K562 (cell line): ENCODE data around the gene UBXN6. TPM values are rescaled to one million over a fixed set of nuclear protein-coding genes. Genes with fewer than 3 reads are reported as not detected.

Experiments
- ATAC-seq: fragments of 200-7000 bp; cut with Tn5 transposase; 3 replicates; pipeline ENCODE4 v1.9.1; 2020; ENCODE audit warnings: moderate library complexity
- BruUV-seq: library from RNA; stranded (reverse); fragments of 400-500 nt; replicated peaks from 2 replicates; lab custom pipeline; 2021; lab: Mats Ljungman, UMichigan
- CTCF ChIA-PET: fragments of 300-600 bp; formaldehyde crosslinking; extraction: SDS; loops from one replicate; lab custom pipeline; 2021; ENCODE audit warnings: low intra/inter-chr PET ratio; lab: Yijun Ruan, JAX
- POLR2A ChIA-PET: fragments of 300-600, 350-650 bp; sonication (Branson Sonifier 250); formaldehyde crosslinking; extraction: SDS; loops from one replicate; lab custom pipeline; 2021; ENCODE audit warnings: antibody characterized with exemption, inconsistent platforms; lab: Yijun Ruan, JAX
- DNase-seq, 4 experiments: peaks; one replicate each; pipeline versions ENCODE4 v3.0.0 to v3.0.0-alpha.2; 2011 to 2018; ENCODE audit warnings: low spot score in 3 of 4, mixed read lengths in 3 of 4; ENCODE audit errors: extremely low read depth in 1 of 4
- FAIRE-seq: peaks from 2 replicates; lab custom pipeline; 2011; peaks lifted over from hg19 to GRCh38; lab: Jason Lieb, UNC
- H2AFZ ChIP-seq: 2 replicates; pipeline ENCODE4 v1.6.0; 2011; ENCODE audit warnings: low read depth, low read length, control low read depth, inconsistent platforms
- H3K27ac ChIP-seq: fragments of 200-600 bp; 3 replicates; pipeline ENCODE4 v1.8.0; 2011; ENCODE audit warnings: low read depth, mild to moderate bottlenecking, control low read depth, inconsistent platforms, low read length, moderate library complexity, mixed read lengths; ENCODE audit errors: extremely low read depth
- H3K27me3 ChIP-seq, 2 experiments: fragments of 300-600 bp in 1 of 2; 2 replicates in 1 of 2; 3 replicates in 1 of 2; pipeline versions ENCODE4 v1.6.0 to v1.8.0; 2011; ENCODE audit warnings: inconsistent platforms in 2 of 2, low read length in 2 of 2, mild to moderate bottlenecking in 1 of 2, mixed read lengths in 1 of 2, moderate library complexity in 1 of 2; ENCODE audit not compliant: control insufficient read depth in 2 of 2, insufficient read depth in 2 of 2
- H3K36me3 ChIP-seq: fragments of 300-600 bp; 3 replicates; pipeline ENCODE4 v1.8.0; 2011; ENCODE audit warnings: mild to moderate bottlenecking, low read length, inconsistent platforms; ENCODE audit not compliant: control insufficient read depth, insufficient read depth
- H3K4me1 ChIP-seq, 2 experiments: fragments of 200-600 bp in 1 of 2; replicated peaks in 1 of 2; 2 replicates in 1 of 2; 3 replicates in 1 of 2; pipeline versions ENCODE4 v1.5.1 to v1.8.0; 2011; ENCODE audit warnings: inconsistent platforms in 2 of 2, low read length in 2 of 2, mild to moderate bottlenecking in 1 of 2, mixed read lengths in 1 of 2, moderate library complexity in 1 of 2; ENCODE audit not compliant: control insufficient read depth in 2 of 2, insufficient read depth in 2 of 2
- H3K4me2 ChIP-seq: 2 replicates; pipeline ENCODE4 v1.6.1; 2011; ENCODE audit warnings: low read length, control low read depth, inconsistent platforms, mixed read lengths; ENCODE audit not compliant: insufficient read depth
- H3K4me3 ChIP-seq: fragments of 200-600 bp; sonication (generic), shearing (Covaris generic); 2 replicates; pipeline ENCODE4 v1.5.1; 2016; ENCODE audit warnings: control low read depth, inconsistent platforms
- H3K79me2 ChIP-seq: fragments of 200-600 bp; 3 replicates; pipeline ENCODE4 v1.8.0; 2011; ENCODE audit warnings: low read length, inconsistent platforms; ENCODE audit not compliant: control insufficient read depth, insufficient read depth
- H3K9ac ChIP-seq, 2 experiments: 2 replicates each; pipeline versions ENCODE4 v1.6.0 to v1.6.1; 2011; ENCODE audit warnings: low read depth in 2 of 2, low read length in 2 of 2, control low read depth in 1 of 2, inconsistent platforms in 1 of 2, mild to moderate bottlenecking in 1 of 2, mixed read lengths in 1 of 2; ENCODE audit not compliant: insufficient read depth in 1 of 2
- H3K9me1 ChIP-seq: one replicate; pipeline ENCODE4 v1.6.0; 2011; ENCODE audit warnings: inconsistent platforms, mild to moderate bottlenecking, low read length, moderate library complexity; ENCODE audit not compliant: control insufficient read depth, insufficient read depth
- H3K9me3 ChIP-seq: replicated peaks from 2 replicates; pipeline ENCODE4 v1.5.1; 2011; ENCODE audit warnings: low read depth, low read length, inconsistent platforms; ENCODE audit not compliant: control insufficient read depth, insufficient read depth
- H4K20me1 ChIP-seq: replicated peaks from 2 replicates; pipeline ENCODE4 v1.6.1; 2011; ENCODE audit warnings: low read length, inconsistent platforms, mixed read lengths; ENCODE audit not compliant: control insufficient read depth, insufficient read depth
- KDM5B ChIP-seq: fragments of 200-600 bp; sonication (generic); IDR thresholded peaks from 2 replicates; pipeline ENCODE4 v1.6.1; 2012; ENCODE audit warnings: low read depth, mild to moderate bottlenecking, moderate library complexity, low read length, control low read depth, inconsistent platforms; ENCODE audit not compliant: insufficient replicate concordance
- KLF16 ChIP-seq: IDR thresholded peaks from 2 replicates; pipeline ENCODE4 v1.6.1; 2016; ENCODE audit warnings: antibody characterized with exemption
- POLR2G ChIP-seq: fragments of 200-400 bp; formaldehyde crosslinking; IDR thresholded peaks from 2 replicates; pipeline ENCODE4 v1.6.1; 2017; ENCODE audit warnings: low read depth, mild to moderate bottlenecking, antibody characterized with exemption, low read length, moderate library complexity
- POU5F1 ChIP-seq: fragments of 150-350 bp; IDR thresholded peaks from 2 replicates; pipeline ENCODE4 v1.6.1; 2014; ENCODE audit warnings: borderline replicate concordance, low read length, low read depth, mild to moderate bottlenecking; ENCODE audit not compliant: partially characterized antibody
- PTBP1 ChIP-seq: fragments of 200-400 bp; formaldehyde crosslinking; IDR thresholded peaks from 2 replicates; pipeline ENCODE4 v1.6.1; 2017; ENCODE audit warnings: low read depth, low read length
- RBBP5 ChIP-seq: fragments of 200-600 bp; sonication (generic); IDR thresholded peaks from 2 replicates; pipeline ENCODE4 v1.6.1; 2012; ENCODE audit warnings: borderline replicate concordance, mild to moderate bottlenecking, low read length, control low read depth, inconsistent platforms; ENCODE audit not compliant: insufficient read depth, poor library complexity, severe bottlenecking
- TEAD1 ChIP-seq, 2 experiments: fragments of 450-650 bp in 1 of 2; sonication (generic) in 1 of 2; formaldehyde crosslinking; IDR thresholded peaks; 2 replicates each; pipeline versions ENCODE4 v1.4.0 to v1.8.0; 2020 to 2022; ENCODE audit warnings: mild to moderate bottlenecking in 2 of 2, missing genetic modification reagents in 1 of 2
- ZKSCAN8 ChIP-seq: fragments of 200-800 bp; sonication (Bioruptor generic); IDR thresholded peaks from 2 replicates; pipeline ENCODE4 v1.6.1; 2016; ENCODE audit warnings: missing genetic modification characterization, missing compliant biosample characterization
- WGBS: fragments of 100-300 bp; shearing (Covaris generic); methylation state at CpG from one replicate; pipeline ENCODE4 v1.1.6; 2016; ENCODE audit warnings: low coverage, mixed read lengths; ENCODE audit not compliant: insufficient coverage; ENCODE audit errors: missing lambda C conversion rate; 5-methylcytosine and 5-hydroxymethylcytosine counted together
- in situ Hi-C: fragments of 300-500 bp; cut with MboI; formaldehyde crosslinking; loops from 4 replicates; pipeline ENCODE4 v1.15.0; 2018; ENCODE audit warnings: inconsistent platforms, mixed read lengths
- intact Hi-C: fragments of 100-400 bp; cut with micrococcal nuclease; formaldehyde crosslinking; loops from 2 replicates; pipeline ENCODE4 v1.14.2; 2022
- polyA plus RNA-seq, 8 experiments: library from polyadenylated mRNA; depleted of rRNA in 4 of 8; stranded (reverse) in 5 of 8; unstranded in 3 of 8; fragments of >200 nt; fragmentation: Nextera tagmentation in 2 of 8; fragmentation: Illumina TruSeq in 1 of 8; extraction: Ambion mirVana in 2 of 8; extraction: Trizol in 1 of 8; gene quantifications; 2 replicates each; pipeline versions ENCODE4 v1.2.1 to v1.2.3, GENCODE V29; 2011 to 2014; ENCODE audit warnings: inconsistent platforms in 1 of 8, missing spikeins in 1 of 8
- total RNA-seq, 7 experiments: library from RNA; depleted of rRNA in 6 of 7; stranded (reverse); fragments of >200 nt in 6 of 7; fragmentation: Illumina TruSeq in 2 of 7; extraction: Trizol in 2 of 7; gene quantifications; 2 replicates each; pipeline versions ENCODE4 v1.2.1 to v1.2.3, GENCODE V29; 2011 to 2021; ENCODE audit warnings: low replicate concordance in 1 of 7
- TF ChIP-seq, protein P1 (sequence below): sonication (generic); formaldehyde crosslinking; IDR thresholded peaks from 2 replicates; pipeline ENCODE4 v1.8.1; 2023; ENCODE audit warnings: mild to moderate bottlenecking, missing genetic modification reagents
- TF ChIP-seq, protein P2 (sequence below): fragments of 250-450 bp; sonication (Bioruptor Pico); IDR thresholded peaks from 2 replicates; pipeline ENCODE4 v1.8.0; 2021; ENCODE audit warnings: moderate library complexity, mild to moderate bottlenecking, inconsistent platforms
- TF ChIP-seq, protein P3 (sequence below): fragments of 450-650 bp; formaldehyde crosslinking; IDR thresholded peaks from 2 replicates; pipeline ENCODE4 v1.4.0; 2020; ENCODE audit warnings: mild to moderate bottlenecking, moderate library complexity
- TF ChIP-seq, protein P4 (sequence below), 2 experiments: IDR thresholded peaks; 2 replicates each; pipeline ENCODE4 v1.6.1; 2011; ENCODE audit warnings: borderline replicate concordance in 1 of 2, control low read depth in 1 of 2, low read depth in 1 of 2, low read length in 1 of 2, mild to moderate bottlenecking in 1 of 2, mixed read lengths in 1 of 2, moderate library complexity in 1 of 2; ENCODE audit not compliant: insufficient read depth in 1 of 2, insufficient read length in 1 of 2, poor library complexity in 1 of 2, severe bottlenecking in 1 of 2; ENCODE audit errors: extremely low read depth in 1 of 2
- TF ChIP-seq, protein P5 (sequence below): sonication (generic); formaldehyde crosslinking; IDR thresholded peaks from 2 replicates; pipeline ENCODE4 v1.8.1; 2022; ENCODE audit warnings: missing genetic modification reagents

Gene UBXN6
- total and polyA plus RNA-seq, 9 of the 15 experiments (the other 6 are each of a cell fraction or from before 2014, with no cell fraction given), result 0.48 to 90.2 (median 29.5) TPM

DNA sequence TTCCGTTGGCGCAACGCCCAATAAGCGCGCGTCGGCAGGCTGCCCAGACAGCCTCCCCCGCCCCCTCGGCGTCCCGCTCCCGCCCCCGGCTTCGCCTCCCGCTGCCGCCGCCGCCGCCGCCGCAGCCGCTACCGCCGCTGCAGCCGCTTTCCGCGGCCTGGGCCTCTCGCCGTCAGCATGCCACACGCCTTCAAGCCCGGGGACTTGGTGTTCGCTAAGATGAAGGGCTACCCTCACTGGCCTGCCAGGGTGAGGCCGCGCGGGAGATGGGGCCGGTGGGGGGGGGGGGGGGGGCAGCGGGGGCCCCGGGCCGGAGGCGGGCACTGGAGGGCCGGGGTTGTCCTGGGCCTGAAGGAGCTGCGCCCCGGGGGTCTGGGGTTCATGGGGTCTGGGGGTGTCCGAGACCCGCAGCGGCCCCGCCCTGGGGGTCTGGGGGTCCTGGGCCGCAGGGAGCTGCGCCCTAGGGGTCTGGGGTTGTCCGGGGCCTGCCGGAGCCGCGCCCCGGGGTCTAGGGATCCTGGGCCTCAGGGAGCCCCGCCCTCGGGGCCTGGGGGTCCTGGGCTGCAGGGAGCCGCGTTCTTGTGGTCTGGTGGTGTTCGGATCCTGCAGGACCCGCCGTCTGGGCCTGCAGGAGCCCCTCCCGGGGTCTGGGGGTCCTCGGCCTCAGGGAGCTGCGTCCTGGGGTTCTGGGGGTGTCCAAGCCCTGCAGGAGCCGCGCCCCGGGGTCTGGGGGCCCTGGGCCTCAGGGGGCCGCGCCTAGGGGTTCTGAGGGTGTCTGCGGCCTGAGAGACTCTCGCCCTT lies 14.8 kb upstream of the UBXN6 start, which contains the start of gene HDGFL2:
Gene HDGFL2 (plus strand): TSS at position 124 of the 801 bp plus-strand sequence. CDS start 54 bp downstream, at position 178.
- in situ Hi-C loops (no loop called here), intact Hi-C loops (no loop called here)
- FAIRE-seq (no peak), DNase-seq (peak in 1 of 4 experiments; percentile 67), ATAC-seq (no peak)
- peak within 1 kb of the TSS; percentile 93 to 97 for H3K9ac ChIP-seq
- peak within 1 kb of the TSS; percentile 94 for H3K4me2 ChIP-seq
- peaks cover 24% of the 10 kb centered on the region for H3K79me2 ChIP-seq
- H3K27me3 ChIP-seq, result no peaks in the 10 kb centered on the region
- peaks cover 4% of the 10 kb centered on the region; the same call in 1 of the 2 replicates for H4K20me1 ChIP-seq
- no peaks in the 10 kb centered on the region for H3K9me3 ChIP-seq
- H3K4me3 ChIP-seq, result peak within 1 kb of the TSS; percentile 94
- peaks cover 20% of the 10 kb centered on the region; the same call in 2 of the 3 replicates for H3K36me3 ChIP-seq
- no peaks in the 10 kb centered on the region for H3K9me1 ChIP-seq
- no TSS peak for BruUV-seq
- ChIA-PET POLR2A (interaction anchor here (0.7 to 2.4 kb wide), 5 partner anchors 14 to 96 kb away, joined by 4 to 44 read pairs (median 6); partner anchors contain the start of genes PLIN5 and UBXN6), CTCF (no interaction called here)
- WGBS, result 1% methylated on average over 19 of the region's 71 CpGs
- H3K27ac ChIP-seq, result peak within 1 kb of the TSS; percentile 98
- peaks cover 3 to 32% of the 10 kb centered on the region in 2 experiments; a peak in 4 of 5 replicates for H3K4me1 ChIP-seq
- H2AFZ ChIP-seq, result peak within 1 kb of the TSS; percentile 88
- TF ChIP-seq RBBP5 (peak; percentile 27), KDM5B (peak; percentile 53), POLR2G (peak; percentile 34), PTBP1 (no peak), KLF16 (0 out of 2 replicates have a peak, but pooled peaks have one; percentile 9), TEAD1 (CRISPR knock-in tag; IDR thresholded peaks at IDR 0.05) (peak in 1 of 2 experiments; percentile 58; a peak in 1 of 4 replicates), POU5F1 (no peak), ZKSCAN8 (no peak)
- TF ChIP-seq, protein P1, sequence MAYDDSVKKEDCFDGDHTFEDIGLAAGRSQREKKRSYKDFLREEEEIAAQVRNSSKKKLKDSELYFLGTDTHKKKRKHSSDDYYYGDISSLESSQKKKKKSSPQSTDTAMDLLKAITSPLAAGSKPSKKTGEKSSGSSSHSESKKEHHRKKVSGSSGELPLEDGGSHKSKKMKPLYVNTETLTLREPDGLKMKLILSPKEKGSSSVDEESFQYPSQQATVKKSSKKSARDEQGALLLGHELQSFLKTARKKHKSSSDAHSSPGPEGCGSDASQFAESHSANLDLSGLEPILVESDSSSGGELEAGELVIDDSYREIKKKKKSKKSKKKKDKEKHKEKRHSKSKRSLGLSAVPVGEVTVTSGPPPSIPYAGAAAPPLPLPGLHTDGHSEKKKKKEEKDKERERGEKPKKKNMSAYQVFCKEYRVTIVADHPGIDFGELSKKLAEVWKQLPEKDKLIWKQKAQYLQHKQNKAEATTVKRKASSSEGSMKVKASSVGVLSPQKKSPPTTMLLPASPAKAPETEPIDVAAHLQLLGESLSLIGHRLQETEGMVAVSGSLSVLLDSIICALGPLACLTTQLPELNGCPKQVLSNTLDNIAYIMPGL (CRISPR knock-in tag), result no peak
- TF ChIP-seq, protein P2, sequence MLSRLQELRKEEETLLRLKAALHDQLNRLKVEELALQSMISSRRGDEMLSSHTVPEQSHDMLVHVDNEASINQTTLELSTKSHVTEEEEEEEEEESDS (CRISPR knock-in tag), result no peak
- TF ChIP-seq, protein P3, sequence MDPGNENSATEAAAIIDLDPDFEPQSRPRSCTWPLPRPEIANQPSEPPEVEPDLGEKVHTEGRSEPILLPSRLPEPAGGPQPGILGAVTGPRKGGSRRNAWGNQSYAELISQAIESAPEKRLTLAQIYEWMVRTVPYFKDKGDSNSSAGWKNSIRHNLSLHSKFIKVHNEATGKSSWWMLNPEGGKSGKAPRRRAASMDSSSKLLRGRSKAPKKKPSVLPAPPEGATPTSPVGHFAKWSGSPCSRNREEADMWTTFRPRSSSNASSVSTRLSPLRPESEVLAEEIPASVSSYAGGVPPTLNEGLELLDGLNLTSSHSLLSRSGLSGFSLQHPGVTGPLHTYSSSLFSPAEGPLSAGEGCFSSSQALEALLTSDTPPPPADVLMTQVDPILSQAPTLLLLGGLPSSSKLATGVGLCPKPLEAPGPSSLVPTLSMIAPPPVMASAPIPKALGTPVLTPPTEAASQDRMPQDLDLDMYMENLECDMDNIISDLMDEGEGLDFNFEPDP (CRISPR knock-in tag), result no peak
- TF ChIP-seq, protein P4, sequence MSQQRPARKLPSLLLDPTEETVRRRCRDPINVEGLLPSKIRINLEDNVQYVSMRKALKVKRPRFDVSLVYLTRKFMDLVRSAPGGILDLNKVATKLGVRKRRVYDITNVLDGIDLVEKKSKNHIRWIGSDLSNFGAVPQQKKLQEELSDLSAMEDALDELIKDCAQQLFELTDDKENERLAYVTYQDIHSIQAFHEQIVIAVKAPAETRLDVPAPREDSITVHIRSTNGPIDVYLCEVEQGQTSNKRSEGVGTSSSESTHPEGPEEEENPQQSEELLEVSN (IDR thresholded peaks at IDR 0.05; ENCODE audit: borderline replicate concordance in 1 of 2, extremely low read depth in 1 of 2, insufficient read depth in 1 of 2, insufficient read length in 1 of 2, low read depth in 1 of 2, low read length in 1 of 2, poor library complexity in 1 of 2, severe bottlenecking in 1 of 2), result peak in 1 of 2 experiments; percentile 77
- TF ChIP-seq, protein P5, sequence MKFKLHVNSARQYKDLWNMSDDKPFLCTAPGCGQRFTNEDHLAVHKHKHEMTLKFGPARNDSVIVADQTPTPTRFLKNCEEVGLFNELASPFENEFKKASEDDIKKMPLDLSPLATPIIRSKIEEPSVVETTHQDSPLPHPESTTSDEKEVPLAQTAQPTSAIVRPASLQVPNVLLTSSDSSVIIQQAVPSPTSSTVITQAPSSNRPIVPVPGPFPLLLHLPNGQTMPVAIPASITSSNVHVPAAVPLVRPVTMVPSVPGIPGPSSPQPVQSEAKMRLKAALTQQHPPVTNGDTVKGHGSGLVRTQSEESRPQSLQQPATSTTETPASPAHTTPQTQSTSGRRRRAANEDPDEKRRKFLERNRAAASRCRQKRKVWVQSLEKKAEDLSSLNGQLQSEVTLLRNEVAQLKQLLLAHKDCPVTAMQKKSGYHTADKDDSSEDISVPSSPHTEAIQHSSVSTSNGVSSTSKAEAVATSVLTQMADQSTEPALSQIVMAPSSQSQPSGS (CRISPR knock-in tag), result no peak
